22Rv1 (cell line): ENCODE measurements around the gene FANCC.

Experiments
- CTCF ChIP-seq: fragments of 450-650 bp; IDR thresholded peaks from 2 replicates; pipeline ENCODE4 v1.5.1; 2017; ENCODE audit warnings: mild to moderate bottlenecking
- ZFX ChIP-seq: fragments of 450-650 bp; IDR thresholded peaks from 2 replicates; pipeline ENCODE4 v1.6.1; 2017; ENCODE audit warnings: antibody characterized with exemption, borderline replicate concordance

DNA sequence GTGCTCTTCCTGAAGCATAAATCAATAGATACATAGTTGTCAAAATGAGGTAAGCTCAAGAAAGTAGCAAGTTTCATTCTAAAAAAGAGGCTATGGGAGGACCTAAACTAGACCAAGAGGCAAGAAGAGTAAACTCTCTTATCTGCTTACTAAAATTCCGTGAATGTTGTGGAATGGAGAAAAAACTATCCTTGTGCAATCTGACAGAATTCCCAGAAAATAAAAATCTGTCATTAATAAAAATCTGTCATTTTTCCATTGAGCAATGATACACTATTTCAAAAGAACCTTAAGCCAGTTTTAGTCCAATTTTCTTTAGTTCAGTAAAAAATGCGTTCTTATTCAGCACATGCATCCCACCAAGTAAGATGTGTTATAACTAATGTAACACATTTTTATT is 15.9 kb upstream of the FANCC start:
- TF ChIP-seq CTCF (no peak), ZFX (no peak)
